Erythroblast (primary cell): ENCODE results near the gene EVA1B.

Source experiments
- GATA1 ChIP-seq: IDR thresholded peaks from 2 replicates; pipeline ENCODE4 v1.6.1; 2011; ENCODE audit warnings: low read depth, mild to moderate bottlenecking, control low read depth, low read length, moderate library complexity
- POLR2A ChIP-seq: IDR thresholded peaks from 2 replicates; pipeline ENCODE4 v1.6.1; 2011; ENCODE audit warnings: mild to moderate bottlenecking, low read length

DNA sequence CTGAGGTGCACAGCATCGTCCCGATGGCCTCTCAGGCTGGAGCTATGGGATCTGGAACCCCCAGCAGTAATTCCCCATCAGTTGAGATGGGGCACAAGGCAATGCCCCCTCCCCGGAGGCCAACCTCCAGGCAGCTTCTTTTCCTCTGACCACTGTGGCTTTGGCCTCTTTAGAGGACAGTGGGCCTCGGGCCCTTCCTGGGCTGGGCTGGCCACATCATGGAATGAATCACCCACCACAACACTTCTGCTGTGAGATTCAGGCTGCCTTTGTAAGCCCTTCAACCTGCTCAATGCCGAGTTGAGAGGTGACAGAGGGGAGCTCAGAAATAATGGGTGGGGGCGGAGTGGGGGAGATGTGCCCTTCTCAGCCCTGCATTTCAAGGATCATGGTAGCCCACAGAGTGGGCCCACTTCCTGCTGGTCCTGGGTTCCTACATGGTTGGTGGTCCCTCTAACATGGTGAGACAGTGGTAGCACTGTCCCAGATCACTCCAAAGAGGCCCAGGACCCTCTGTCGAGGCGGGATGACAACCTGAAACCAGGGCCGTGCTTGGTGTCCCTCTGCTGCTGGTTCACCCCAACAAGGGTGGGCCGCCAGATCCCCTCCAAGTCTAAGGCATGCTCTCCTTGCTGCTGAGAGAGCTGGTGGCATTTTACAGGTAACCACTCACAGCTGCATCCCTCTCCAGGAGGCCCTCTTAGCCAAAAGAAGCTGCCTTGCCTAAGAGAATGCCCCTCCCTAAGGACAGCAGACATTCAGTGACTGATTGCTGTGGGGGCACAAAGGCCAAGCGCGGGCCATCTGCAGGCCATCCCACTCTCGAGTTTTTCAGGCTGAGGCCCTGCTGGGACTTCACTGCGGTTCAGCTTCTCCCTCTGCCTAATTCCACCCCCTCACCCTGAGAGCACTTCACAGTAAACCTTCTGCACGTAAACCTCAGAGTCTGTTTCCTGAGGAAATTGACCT lies 29.7 kb upstream of the EVA1B start:
- TF ChIP-seq POLR2A (no peak), GATA1 (no peak)
